Measurements from ENCODE around the gene TRPM4.
A peak's percentile ranks its signal among the peaks of the same experiment; 100 is the strongest.

DNA sequence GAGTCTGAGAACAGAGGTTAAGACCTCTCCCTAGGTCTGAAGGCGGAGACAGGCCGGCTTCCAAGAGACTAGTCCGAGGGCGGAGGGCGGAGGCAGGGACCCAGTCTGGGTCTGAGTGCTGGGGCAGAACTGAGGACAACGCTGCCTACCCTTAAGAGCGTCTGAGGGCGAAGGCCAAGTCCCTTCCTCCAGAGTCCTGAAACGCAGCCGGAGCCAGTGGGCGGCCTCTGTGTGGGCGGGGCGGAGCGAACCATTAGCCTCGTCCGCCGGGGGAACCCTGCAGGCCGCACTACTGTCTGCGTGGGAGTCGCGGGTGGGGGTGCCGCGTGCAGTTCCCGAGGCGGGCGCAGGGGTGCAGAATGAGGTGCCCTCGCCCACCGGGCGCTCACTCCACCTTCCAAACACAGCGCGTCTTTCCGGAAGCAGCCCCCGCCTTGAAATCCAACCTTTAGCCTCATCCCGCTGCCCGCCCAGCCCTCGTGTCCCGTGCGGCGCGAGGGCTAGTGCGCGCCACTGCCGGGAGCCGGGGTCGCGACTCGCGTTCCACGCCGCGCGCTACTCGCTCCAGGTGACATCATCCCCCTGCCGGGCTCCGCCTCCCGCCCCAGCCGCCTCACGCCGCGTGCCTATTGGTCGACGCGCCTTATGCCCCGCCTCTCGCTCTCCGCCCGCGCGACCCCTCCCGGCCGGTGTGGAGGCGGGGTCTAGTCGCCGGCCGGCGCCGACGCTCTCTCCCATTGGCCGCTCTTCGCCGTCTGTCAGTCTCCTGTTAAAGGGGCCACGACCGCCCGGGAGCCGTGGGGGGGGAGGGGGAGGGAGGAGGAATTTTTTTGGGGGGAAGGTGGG is 38.8 kb upstream of the TRPM4 start, which contains the start of gene C19orf73:
- TF ChIP-seq POLR2AphosphoS5 (IDR thresholded peaks at IDR 0.05) (peak; percentile 49), POLR2A (IDR thresholded peaks at IDR 0.05) (peak in 1 of 2 donors; percentile 46), EP300 (IDR thresholded peaks at IDR 0.05) (no peak)
- TF ChIP-seq, protein P1, sequence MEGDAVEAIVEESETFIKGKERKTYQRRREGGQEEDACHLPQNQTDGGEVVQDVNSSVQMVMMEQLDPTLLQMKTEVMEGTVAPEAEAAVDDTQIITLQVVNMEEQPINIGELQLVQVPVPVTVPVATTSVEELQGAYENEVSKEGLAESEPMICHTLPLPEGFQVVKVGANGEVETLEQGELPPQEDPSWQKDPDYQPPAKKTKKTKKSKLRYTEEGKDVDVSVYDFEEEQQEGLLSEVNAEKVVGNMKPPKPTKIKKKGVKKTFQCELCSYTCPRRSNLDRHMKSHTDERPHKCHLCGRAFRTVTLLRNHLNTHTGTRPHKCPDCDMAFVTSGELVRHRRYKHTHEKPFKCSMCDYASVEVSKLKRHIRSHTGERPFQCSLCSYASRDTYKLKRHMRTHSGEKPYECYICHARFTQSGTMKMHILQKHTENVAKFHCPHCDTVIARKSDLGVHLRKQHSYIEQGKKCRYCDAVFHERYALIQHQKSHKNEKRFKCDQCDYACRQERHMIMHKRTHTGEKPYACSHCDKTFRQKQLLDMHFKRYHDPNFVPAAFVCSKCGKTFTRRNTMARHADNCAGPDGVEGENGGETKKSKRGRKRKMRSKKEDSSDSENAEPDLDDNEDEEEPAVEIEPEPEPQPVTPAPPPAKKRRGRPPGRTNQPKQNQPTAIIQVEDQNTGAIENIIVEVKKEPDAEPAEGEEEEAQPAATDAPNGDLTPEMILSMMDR (IDR thresholded peaks at IDR 0.05), result peak in 2 of 4 experiments; percentile 31 to 51

Data from gastroesophageal sphincter (tissue), 3 donors.